ENCODE results near the gene UBE3B.

UBE3B gene

DNA sequence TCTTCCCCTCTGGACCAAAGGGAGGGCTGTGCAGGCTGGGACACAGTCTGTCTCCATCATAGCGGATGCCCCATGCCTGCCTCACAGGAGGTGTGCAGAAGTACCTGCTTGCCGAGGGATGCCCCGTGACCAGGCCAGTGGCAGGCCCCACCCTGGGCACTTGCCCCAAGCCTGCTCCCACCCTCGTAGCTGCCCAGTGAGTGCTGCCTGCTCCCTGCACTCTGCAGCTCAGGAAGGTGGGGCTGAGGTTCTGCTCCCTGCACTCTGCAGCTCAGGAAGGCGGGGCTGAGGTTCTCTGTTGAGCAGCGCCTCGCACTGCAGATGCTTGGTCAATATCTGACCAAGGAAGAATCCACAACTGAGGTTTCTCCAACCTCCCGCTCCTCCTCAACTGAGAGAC is 89.0 kb downstream of the UBE3B start:
- no peaks in the 10 kb centered on the region for H3K27me3 ChIP-seq (ENCODE audit: control insufficient read depth, insufficient read depth, low read length)
- H3K27ac ChIP-seq (ENCODE audit: low read depth, low read length): no peak overlapping the region
- H3K4me3 ChIP-seq (ENCODE audit: low read depth, low read length): no peak overlapping the region
- H3K36me3 ChIP-seq (ENCODE audit: control insufficient read depth, insufficient read depth, low read length): peaks cover 40% of the 10 kb centered on the region
- H3K9ac ChIP-seq (ENCODE audit: low read depth, low read length): no peak overlapping the region
- H3K4me1 ChIP-seq (ENCODE audit: control insufficient read depth, insufficient read depth, low read length): no peaks in the 10 kb centered on the region
- H3K9me3 ChIP-seq (ENCODE audit: control insufficient read depth, insufficient read depth, low read length): no peaks in the 10 kb centered on the region

DNA sequence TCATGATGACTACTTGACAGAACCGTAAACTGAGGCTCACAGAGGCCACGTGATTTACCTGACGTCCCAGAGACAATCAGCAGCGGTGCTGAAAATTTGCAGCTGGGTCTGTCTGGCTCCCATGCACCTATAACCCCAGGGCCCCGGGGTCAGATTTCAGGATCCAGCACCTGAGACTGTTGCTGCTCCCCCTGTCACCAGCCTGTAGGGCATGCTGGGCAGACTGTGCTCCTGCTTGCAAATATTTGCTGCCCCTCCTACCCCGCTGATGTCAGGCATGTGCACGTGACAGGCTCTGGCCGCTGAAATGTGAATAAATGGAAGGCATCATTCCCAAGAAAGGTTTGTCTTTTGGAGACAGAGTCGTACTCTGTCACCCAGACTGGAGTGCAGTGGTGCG is 89.9 kb downstream of the UBE3B start:
- Histone ChIP-seq H3K27me3 (ENCODE audit: control insufficient read depth, insufficient read depth, low read length) (no peaks in the 10 kb centered on the region), H3K9ac (ENCODE audit: low read depth, low read length) (no peak overlapping the region), H3K4me3 (ENCODE audit: low read depth, low read length) (no peak overlapping the region), H3K9me3 (ENCODE audit: control insufficient read depth, insufficient read depth, low read length) (no peaks in the 10 kb centered on the region), H3K36me3 (ENCODE audit: control insufficient read depth, insufficient read depth, low read length) (peaks cover 40% of the 10 kb centered on the region), H3K27ac (ENCODE audit: low read depth, low read length) (no peak overlapping the region), H3K4me1 (ENCODE audit: control insufficient read depth, insufficient read depth, low read length) (no peaks in the 10 kb centered on the region)

DNA sequence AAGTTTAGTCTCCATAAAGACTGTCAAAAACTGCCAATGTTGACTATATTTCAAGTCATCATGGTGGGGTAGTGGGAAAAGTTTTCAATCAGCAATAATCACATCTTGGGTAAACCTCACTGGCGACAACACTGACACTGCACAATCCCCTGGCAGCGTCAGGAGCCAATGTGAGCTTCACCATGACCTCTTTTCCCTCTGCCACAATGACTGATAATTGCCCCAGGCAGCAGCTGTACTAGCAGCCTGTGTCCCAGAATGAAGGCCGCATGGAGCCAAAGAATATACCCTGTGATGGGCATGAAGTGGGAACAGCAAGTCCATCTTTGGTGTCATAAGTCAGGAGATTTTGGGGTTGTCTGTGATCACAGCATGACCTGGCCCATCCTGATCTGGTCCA is 90.5 kb downstream of the UBE3B start:
- Histone ChIP-seq H3K27ac (ENCODE audit: low read depth, low read length) (no peak overlapping the region), H3K4me3 (ENCODE audit: low read depth, low read length) (no peak overlapping the region), H3K9me3 (ENCODE audit: control insufficient read depth, insufficient read depth, low read length) (no peaks in the 10 kb centered on the region), H3K36me3 (ENCODE audit: control insufficient read depth, insufficient read depth, low read length) (peaks cover 37% of the 10 kb centered on the region), H3K27me3 (ENCODE audit: control insufficient read depth, insufficient read depth, low read length) (no peaks in the 10 kb centered on the region), H3K9ac (ENCODE audit: low read depth, low read length) (no peak overlapping the region), H3K4me1 (ENCODE audit: control insufficient read depth, insufficient read depth, low read length) (no peaks in the 10 kb centered on the region)

DNA sequence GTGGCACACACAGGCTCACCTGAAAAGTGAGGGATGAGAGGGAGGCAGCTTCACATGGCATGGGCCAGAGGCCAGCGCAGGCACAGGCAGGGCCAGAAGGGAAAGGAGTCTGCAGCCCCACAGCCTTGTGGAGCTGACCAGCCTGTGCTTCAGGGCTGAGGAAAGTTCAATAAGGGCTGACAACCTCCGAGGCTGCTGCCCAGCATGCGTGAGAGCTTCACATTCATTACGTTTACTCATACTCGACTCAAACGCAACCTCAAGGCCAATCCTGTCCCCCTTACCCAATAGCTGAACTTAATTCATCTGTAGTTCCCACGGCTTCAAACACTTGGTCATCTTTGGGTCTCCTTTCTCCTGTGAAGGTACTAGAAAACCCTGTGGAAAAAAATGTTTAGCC is 91.1 kb downstream of the UBE3B start:
- H3K27ac ChIP-seq (ENCODE audit: low read depth, low read length): no peak overlapping the region
- no peak overlapping the region for H3K9ac ChIP-seq (ENCODE audit: low read depth, low read length)
- H3K27me3 ChIP-seq (ENCODE audit: control insufficient read depth, insufficient read depth, low read length): no peaks in the 10 kb centered on the region
- H3K36me3 ChIP-seq (ENCODE audit: control insufficient read depth, insufficient read depth, low read length): peaks cover 36% of the 10 kb centered on the region
- H3K4me3 ChIP-seq (ENCODE audit: low read depth, low read length): no peak overlapping the region
- no peaks in the 10 kb centered on the region for H3K9me3 ChIP-seq (ENCODE audit: control insufficient read depth, insufficient read depth, low read length)
- no peaks in the 10 kb centered on the region for H3K4me1 ChIP-seq (ENCODE audit: control insufficient read depth, insufficient read depth, low read length)

DNA sequence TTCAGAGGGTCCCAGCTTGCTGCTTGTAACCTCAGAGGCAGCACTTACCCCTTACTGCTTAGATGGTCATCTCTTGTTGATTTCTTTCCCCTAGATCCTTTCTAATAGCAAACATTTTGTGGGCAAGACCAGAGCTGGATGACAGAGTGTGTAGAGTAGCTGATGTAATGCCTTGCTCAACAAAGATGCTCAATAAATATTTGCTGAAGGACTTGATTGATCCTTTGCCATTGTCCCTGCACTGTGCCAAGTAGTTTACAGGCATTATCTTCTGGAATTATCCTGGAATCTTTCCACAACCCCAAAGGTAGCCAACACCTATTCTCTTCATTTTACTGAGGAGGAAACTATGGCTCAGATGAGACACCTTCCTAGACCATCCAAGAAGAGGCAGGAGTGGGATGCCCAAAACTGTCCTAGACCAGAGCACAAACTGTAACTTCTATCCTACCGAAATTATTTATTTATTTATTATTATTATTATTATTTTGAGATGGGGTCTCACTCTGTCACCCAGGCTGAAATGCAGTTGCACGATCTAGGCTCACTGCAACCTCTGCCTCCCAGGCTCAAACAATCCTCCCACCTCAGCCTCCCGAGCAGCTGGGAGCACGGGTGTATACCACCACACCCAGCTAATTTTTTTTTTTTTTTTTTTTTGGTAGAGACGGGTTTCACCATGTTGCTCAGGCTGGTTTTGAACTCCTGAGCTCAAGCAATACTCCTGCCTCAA is 94.5 kb downstream of the UBE3B start:
- no peaks in the 10 kb centered on the region for H3K9me3 ChIP-seq (ENCODE audit: control insufficient read depth, insufficient read depth, low read length)
- H3K4me1 ChIP-seq (ENCODE audit: control insufficient read depth, insufficient read depth, low read length): peaks cover 6% of the 10 kb centered on the region
- H3K27me3 ChIP-seq (ENCODE audit: control insufficient read depth, insufficient read depth, low read length): no peaks in the 10 kb centered on the region
- peaks cover 36% of the 10 kb centered on the region for H3K36me3 ChIP-seq (ENCODE audit: control insufficient read depth, insufficient read depth, low read length)
- H3K4me3 ChIP-seq (ENCODE audit: low read depth, low read length): no peak overlapping the region
- no peak overlapping the region for H3K27ac ChIP-seq (ENCODE audit: low read depth, low read length)
- no peak overlapping the region for H3K9ac ChIP-seq (ENCODE audit: low read depth, low read length)

DNA sequence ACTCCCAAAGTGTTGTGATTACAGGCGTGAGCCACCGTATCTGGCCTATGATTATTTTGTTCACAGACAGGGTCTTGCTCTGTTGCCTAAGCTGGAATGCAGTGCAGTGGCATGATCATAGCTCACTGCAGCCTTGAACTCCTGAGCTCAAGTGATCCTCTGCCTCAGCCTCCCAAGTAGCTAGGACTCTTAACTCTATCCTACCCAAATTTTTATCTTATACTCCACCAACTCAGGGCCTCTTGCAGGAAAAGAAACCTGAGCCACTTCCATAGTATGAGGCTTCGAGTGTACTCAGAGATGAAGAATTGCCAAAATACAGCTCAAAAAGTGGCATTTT is 95.0 kb downstream of the UBE3B start:
- no peaks in the 10 kb centered on the region for H3K9me3 ChIP-seq (ENCODE audit: control insufficient read depth, insufficient read depth, low read length)
- H3K4me3 ChIP-seq (ENCODE audit: low read depth, low read length): peak overlapping the region; percentile 73
- H3K27ac ChIP-seq (ENCODE audit: low read depth, low read length): no peak overlapping the region
- H3K36me3 ChIP-seq (ENCODE audit: control insufficient read depth, insufficient read depth, low read length): peaks cover 37% of the 10 kb centered on the region
- H3K9ac ChIP-seq (ENCODE audit: low read depth, low read length): no peak overlapping the region
- peaks cover 6% of the 10 kb centered on the region for H3K4me1 ChIP-seq (ENCODE audit: control insufficient read depth, insufficient read depth, low read length)
- no peaks in the 10 kb centered on the region for H3K27me3 ChIP-seq (ENCODE audit: control insufficient read depth, insufficient read depth, low read length)

DNA sequence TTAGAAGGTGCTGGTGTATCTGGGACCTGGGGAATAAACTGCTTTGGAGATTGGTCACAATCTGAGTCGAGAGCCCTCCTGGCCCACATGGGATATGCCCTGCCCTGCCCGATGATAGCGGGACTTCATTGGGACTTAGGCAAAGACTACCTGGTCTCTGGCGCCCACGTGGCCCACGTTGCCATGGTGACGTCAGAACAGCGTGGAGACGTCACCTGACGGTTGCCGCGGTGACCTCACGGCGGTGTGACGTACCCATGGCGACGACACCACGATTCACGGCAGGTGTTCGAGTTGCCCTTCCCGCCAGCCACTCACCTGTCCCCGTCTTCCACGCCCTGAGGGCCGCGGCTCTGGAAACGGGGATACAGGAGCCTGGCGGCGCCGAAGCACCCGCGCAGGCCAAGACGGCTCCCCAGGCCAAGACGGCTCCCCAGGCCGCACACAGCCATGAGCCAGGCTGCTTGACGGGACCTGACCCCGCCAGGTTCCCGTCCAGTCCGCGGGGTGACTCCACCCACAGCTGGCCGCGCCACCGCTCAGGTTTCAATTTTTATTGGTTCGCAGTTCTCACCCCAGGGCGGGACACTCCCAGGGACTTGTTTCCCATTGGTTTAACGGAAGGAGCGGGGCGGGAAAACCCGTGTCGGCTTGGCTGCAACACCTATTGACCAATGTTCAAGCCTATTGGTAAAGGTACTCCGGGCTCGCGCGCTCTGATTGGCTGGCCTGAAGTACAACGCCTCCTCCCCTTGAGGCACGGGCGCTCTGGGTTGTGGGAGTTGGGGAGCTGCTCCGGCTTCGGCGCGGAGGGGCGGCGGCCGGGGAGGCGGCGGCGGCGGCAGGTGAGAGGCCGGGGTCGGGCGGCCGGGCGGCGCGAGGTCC is 95.8 kb downstream of the UBE3B start, which contains the start of the genes MMAB and MVK:
MMAB (minus strand) TSS at position 476 of the 885 bp plus-strand sequence; CDS start at position 452, 24 bp downstream.
MVK (plus strand) TSS at position 766 of the 885 bp plus-strand sequence. CDS start 1,029 bp downstream, outside the sequence.
- Histone ChIP-seq H3K4me3 (ENCODE audit: low read depth, low read length) (peak within 1 kb of the TSS; percentile 86), H3K27ac (ENCODE audit: low read depth, low read length) (peak within 1 kb of the TSS; percentile 90), H3K4me1 (ENCODE audit: control insufficient read depth, insufficient read depth, low read length) (peaks cover 6% of the 10 kb centered on the region), H3K9ac (ENCODE audit: low read depth, low read length) (peak within 1 kb of the TSS; percentile 75), H3K27me3 (ENCODE audit: control insufficient read depth, insufficient read depth, low read length) (no peaks in the 10 kb centered on the region), H3K36me3 (ENCODE audit: control insufficient read depth, insufficient read depth, low read length) (peaks cover 40% of the 10 kb centered on the region), H3K9me3 (ENCODE audit: control insufficient read depth, insufficient read depth, low read length) (no peaks in the 10 kb centered on the region)

DNA sequence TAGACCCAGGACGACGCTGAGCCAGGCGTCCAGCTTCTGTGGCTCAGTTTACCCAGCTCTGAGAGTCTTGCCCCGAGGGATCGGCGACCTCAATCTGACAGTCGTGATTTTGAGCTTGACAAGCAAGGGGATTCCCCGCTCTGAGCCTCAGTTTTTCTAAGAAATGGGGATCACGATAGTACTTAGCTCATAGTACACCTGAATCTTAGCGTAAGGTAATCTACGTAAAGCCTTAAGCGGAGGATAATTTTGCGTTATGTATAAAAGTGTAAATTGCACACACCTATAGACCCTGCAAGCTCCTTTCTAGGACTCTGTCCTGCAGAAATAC is 96.4 kb downstream of the UBE3B start:
- Histone ChIP-seq H3K9me3 (ENCODE audit: control insufficient read depth, insufficient read depth, low read length) (no peaks in the 10 kb centered on the region), H3K9ac (ENCODE audit: low read depth, low read length) (peak overlapping the region; percentile 53), H3K27me3 (ENCODE audit: control insufficient read depth, insufficient read depth, low read length) (no peaks in the 10 kb centered on the region), H3K4me1 (ENCODE audit: control insufficient read depth, insufficient read depth, low read length) (peaks cover 6% of the 10 kb centered on the region), H3K4me3 (ENCODE audit: low read depth, low read length) (peak overlapping the region; percentile 86), H3K27ac (ENCODE audit: low read depth, low read length) (no peak overlapping the region), H3K36me3 (ENCODE audit: control insufficient read depth, insufficient read depth, low read length) (peaks cover 42% of the 10 kb centered on the region)

DNA sequence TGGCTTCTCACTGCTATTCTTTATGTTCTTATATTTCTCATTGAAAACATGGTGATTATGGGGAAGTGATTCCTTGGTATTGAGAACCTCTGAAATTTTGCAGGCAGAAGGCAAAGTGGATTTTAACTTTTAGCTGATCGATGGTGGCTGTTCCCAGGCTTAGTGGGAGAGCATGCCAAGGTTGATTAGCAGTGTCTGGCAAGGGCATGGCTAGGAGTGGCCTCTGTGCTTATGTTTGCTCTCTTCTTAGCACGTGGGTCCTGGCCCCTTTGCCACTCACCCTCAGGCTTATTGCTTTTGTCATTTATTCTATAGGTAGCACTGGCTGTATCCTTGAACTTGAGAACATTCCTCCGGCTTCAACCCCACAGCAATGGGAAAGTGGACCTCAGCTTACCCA is 98.2 kb downstream of the UBE3B start:
- H3K9me3 ChIP-seq (ENCODE audit: control insufficient read depth, insufficient read depth, low read length): no peaks in the 10 kb centered on the region
- H3K27ac ChIP-seq (ENCODE audit: low read depth, low read length): no peak overlapping the region
- H3K4me1 ChIP-seq (ENCODE audit: control insufficient read depth, insufficient read depth, low read length): peaks cover 6% of the 10 kb centered on the region
- no peak overlapping the region for H3K4me3 ChIP-seq (ENCODE audit: low read depth, low read length)
- H3K27me3 ChIP-seq (ENCODE audit: control insufficient read depth, insufficient read depth, low read length): no peaks in the 10 kb centered on the region
- H3K9ac ChIP-seq (ENCODE audit: low read depth, low read length): no peak overlapping the region
- H3K36me3 ChIP-seq (ENCODE audit: control insufficient read depth, insufficient read depth, low read length): peaks cover 55% of the 10 kb centered on the region

DNA sequence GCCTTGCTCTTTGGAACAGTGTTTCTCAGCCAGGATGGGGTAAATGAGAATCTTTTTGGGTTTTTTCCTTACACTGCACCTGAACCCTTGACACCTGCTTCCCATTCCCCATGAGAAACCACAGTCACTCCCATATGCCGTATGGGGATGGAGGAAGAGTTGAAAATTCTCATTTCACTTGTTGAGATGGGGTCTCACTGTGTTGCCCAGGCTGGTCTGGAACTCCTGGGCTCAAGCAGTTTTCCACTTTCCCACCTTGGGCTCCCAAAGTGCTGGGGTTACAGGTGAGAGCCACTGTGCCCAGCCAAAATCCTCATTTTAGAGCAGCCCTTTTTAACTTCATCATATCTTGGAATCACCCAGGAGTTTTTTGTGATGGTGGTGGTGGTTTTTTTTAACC is 99.9 kb downstream of the UBE3B start:
- H3K4me1 ChIP-seq (ENCODE audit: control insufficient read depth, insufficient read depth, low read length): peaks cover 6% of the 10 kb centered on the region
- H3K9ac ChIP-seq (ENCODE audit: low read depth, low read length): no peak overlapping the region
- H3K36me3 ChIP-seq (ENCODE audit: control insufficient read depth, insufficient read depth, low read length): peaks cover 67% of the 10 kb centered on the region
- H3K4me3 ChIP-seq (ENCODE audit: low read depth, low read length): no peak overlapping the region
- no peaks in the 10 kb centered on the region for H3K27me3 ChIP-seq (ENCODE audit: control insufficient read depth, insufficient read depth, low read length)
- no peaks in the 10 kb centered on the region for H3K9me3 ChIP-seq (ENCODE audit: control insufficient read depth, insufficient read depth, low read length)
- H3K27ac ChIP-seq (ENCODE audit: low read depth, low read length): no peak overlapping the region

DNA sequence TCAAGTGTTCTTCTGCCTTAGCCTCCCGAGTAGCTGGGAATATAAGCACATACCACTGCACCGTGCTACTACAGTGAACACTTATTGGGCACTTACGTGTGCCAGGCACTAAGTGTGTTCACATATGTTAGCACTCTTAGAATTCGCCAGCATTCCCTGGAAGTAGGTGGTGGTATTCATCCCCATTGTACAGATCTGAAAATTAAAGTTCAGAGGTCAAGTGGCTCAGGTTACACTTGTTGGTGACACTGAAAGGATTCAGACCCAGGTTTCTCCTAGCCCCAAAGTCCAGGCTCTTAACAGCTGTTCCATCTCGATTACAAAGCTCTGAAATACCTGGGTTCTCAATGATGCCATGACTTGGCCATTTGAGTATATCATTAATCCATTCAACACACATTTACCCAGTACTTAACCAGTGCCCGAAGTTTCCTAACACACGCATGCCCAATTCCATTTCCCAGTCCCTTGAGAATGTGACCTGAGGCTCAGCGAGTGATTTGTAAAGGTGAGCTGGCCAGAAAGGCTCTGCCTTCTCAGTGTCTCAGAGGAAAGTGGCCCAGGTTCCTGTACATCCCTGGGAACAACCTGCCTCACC is 101.0 kb downstream of the UBE3B start:
- H3K9me3 ChIP-seq (ENCODE audit: control insufficient read depth, insufficient read depth, low read length): no peaks in the 10 kb centered on the region
- H3K27me3 ChIP-seq (ENCODE audit: control insufficient read depth, insufficient read depth, low read length): no peaks in the 10 kb centered on the region
- H3K9ac ChIP-seq (ENCODE audit: low read depth, low read length): no peak overlapping the region
- no peak overlapping the region for H3K27ac ChIP-seq (ENCODE audit: low read depth, low read length)
- H3K36me3 ChIP-seq (ENCODE audit: control insufficient read depth, insufficient read depth, low read length): peaks cover 67% of the 10 kb centered on the region
- no peak overlapping the region for H3K4me3 ChIP-seq (ENCODE audit: low read depth, low read length)
- peaks cover 6% of the 10 kb centered on the region for H3K4me1 ChIP-seq (ENCODE audit: control insufficient read depth, insufficient read depth, low read length)

Measured in HUES48 (cell line).